ENCODE measurements around the gene TPP1.

TPP1 gene

DNA sequence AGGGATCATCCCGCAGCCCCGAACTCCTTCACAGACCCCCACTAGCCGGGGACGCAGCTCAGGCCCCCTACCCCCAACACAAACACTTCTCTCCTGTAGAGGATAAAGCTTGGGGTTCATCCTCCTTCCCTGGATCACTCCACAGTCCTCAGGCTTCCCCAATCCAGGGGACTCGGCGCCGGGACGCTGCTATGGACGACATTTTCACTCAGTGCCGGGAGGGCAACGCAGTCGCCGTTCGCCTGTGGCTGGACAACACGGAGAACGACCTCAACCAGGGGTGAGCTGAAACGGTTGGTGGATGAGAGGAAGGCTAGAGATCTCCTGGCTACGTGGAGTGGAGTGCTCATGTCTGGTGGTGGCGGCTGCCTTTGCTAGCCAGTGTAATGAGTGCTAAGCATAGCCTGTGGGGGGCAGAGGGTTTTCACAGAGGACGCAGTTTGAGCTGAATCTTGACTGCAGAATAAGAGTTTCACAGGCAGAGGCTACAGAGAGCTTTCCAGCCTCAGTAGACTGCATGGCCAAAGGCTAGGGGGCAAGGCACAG is 15.1 kb downstream of the TPP1 start:
- TF ChIP-seq, protein P1, sequence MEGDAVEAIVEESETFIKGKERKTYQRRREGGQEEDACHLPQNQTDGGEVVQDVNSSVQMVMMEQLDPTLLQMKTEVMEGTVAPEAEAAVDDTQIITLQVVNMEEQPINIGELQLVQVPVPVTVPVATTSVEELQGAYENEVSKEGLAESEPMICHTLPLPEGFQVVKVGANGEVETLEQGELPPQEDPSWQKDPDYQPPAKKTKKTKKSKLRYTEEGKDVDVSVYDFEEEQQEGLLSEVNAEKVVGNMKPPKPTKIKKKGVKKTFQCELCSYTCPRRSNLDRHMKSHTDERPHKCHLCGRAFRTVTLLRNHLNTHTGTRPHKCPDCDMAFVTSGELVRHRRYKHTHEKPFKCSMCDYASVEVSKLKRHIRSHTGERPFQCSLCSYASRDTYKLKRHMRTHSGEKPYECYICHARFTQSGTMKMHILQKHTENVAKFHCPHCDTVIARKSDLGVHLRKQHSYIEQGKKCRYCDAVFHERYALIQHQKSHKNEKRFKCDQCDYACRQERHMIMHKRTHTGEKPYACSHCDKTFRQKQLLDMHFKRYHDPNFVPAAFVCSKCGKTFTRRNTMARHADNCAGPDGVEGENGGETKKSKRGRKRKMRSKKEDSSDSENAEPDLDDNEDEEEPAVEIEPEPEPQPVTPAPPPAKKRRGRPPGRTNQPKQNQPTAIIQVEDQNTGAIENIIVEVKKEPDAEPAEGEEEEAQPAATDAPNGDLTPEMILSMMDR (conservative IDR thresholded peaks at IDR 0.05; ENCODE audit: low read depth), result no peak
- H3K27ac ChIP-seq, result peak overlapping the region; percentile 92
- POLR2A ChIA-PET (ENCODE audit: low non-redundant PET), result interaction anchor here (0.6 kb wide), 1 partner anchor 14 kb away, joined by 3 read pairs; no protein-coding TSS in a partner anchor
- CTCF ChIA-PET, result interaction anchor here (0.6 kb wide), 1 partner anchor 61 kb away, joined by 3 read pairs; no protein-coding TSS in a partner anchor
- DNase-seq (ENCODE audit: low spot score), result peak; percentile 53

DNA sequence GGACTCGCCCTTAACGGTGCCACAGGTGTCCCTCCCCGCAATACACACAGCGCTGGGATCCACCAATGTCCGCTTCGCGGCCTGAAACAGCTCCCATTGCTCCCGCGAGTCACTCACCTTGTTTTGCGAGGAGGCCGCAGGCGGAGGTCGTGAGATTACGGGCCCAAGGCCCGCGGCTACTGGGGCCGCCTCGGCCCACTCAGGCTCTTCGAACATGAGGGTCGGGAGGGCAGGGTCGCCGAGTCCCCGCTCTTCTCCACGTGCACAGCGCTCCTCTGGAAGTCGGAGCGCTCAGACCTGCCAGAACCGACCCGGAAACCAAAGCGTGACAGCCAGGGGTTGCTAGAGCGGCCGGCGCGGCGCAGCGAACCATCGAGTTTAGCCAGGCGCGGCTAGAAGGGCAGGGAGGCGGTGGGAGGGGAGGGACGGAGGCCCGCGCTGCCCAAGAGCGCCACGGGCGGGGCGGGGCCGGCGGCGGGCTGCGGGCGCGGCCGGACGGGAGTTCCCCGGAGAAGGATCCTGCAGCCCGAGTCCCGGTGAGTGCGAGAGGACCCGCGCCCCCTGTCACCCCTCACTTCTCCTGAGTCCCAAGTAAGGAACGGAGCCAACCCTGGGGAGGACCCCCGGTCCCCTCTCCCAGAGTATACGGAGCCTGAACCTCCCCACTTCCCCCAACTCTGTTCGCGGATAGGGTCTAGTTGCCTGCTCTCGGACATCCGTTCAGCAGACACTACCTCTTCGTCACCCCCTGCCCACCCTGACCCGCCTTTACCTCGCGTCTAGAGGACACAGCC is 15.7 kb downstream of the TPP1 start, which contains the start of the genes ILK and RRP8:
ILK (plus strand) TSS at position 488 of the 794 bp plus-strand sequence. CDS start 498 bp downstream, outside the sequence.
RRP8 (minus strand) TSS at position 330 of the 794 bp plus-strand sequence; CDS start at position 216, 114 bp downstream.
- POLR2A ChIA-PET (ENCODE audit: low non-redundant PET), result interaction anchor here (1.0 to 1.4 kb wide), 2 partner anchors 8 to 122 kb away, joined by 4 read pairs; partner anchors contain the start of genes ARFIP2, TAF10 and TIMM10B
- CTCF ChIA-PET, result interaction anchor here (0.6 kb wide), 1 partner anchor 61 kb away, joined by 3 read pairs; no protein-coding TSS in a partner anchor
- DNase-seq (ENCODE audit: low spot score), result peak; percentile 92
- TF ChIP-seq, protein P1 (conservative IDR thresholded peaks at IDR 0.05; ENCODE audit: low read depth), result no peak
- H3K27ac ChIP-seq, result peak within 1 kb of the TSS; percentile 92

DNA sequence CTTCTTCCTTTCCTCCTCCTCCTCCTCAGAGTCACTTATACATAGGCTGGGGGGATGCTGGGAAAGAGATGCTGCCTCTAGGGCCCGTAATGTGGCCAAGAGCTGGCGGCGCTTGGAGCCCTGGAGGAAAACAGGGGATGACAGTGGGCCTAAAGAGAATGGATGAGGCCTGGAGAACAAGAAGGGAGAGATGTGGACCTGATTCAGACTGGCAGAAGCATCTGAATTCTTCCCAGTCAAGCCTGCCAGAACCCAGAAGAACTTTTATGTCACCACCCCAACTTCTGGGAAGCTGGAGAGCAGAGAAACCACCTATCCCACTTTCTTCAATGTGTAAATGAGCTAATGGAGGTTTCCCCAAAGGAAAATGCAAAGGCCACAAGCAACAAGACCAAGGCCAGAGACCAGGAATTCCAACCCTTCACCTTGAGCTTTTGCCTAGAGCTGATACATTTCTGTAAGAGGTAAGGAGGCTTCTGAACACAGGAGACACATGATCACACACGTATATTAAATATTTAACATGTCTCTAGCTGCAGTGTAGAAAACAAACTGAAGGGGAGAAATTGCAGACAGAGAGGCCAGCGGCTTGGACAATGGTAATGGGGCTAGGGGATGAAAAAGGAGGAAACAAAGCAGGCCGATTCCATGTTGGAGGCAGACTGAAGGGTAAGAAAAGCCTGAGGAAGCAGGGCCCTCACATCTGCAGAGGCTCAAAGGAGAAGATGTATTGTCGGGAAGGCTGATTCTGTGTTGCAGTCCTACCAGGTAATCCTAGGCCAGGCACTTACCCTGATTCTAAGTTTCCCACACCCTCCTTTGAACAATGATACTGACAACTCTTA is 16.9 kb downstream of the TPP1 start:
- DNase-seq (ENCODE audit: low spot score), result no peak
- ChIA-PET CTCF (interaction anchor here (0.7 to 0.8 kb wide), 2 partner anchors 11 to 46 kb away, joined by 3 read pairs; no protein-coding TSS in a partner anchor), POLR2A (ENCODE audit: low non-redundant PET) (interaction anchor here (1.0 to 1.4 kb wide), 2 partner anchors 9 to 121 kb away, joined by 4 read pairs; partner anchors contain the start of genes ARFIP2, TAF10 and TIMM10B)
- TF ChIP-seq, protein P1 (conservative IDR thresholded peaks at IDR 0.05; ENCODE audit: low read depth), result no peak
- no peak overlapping the region for H3K27ac ChIP-seq

DNA sequence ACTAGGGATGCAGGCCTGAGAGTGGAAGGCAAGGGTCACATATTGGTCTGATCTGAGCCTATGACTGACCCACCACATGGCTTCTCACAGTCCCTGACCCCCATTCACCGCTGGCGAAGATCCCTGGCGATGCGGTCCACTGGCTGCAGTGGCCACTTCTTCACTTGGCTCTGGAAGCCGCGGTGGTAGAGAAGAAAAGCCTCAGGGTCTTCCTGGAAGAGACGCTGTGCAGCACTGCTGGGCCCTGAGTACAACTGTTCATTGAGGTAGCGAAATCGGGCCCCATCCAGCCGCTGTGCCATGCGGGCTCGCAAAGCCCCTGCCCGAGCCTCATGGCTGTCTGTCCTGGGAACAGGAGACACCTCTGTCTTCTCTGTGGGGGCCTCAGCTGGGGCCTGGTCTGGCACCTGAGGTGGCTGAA is 18.2 kb downstream of the TPP1 start:
- CTCF ChIA-PET, result no interaction called here
- TF ChIP-seq, protein P1 (conservative IDR thresholded peaks at IDR 0.05; ENCODE audit: low read depth), result no peak
- DNase-seq (ENCODE audit: low spot score), result no peak
- H3K27ac ChIP-seq, result no peak overlapping the region
- POLR2A ChIA-PET (ENCODE audit: low non-redundant PET), result no interaction called here

DNA sequence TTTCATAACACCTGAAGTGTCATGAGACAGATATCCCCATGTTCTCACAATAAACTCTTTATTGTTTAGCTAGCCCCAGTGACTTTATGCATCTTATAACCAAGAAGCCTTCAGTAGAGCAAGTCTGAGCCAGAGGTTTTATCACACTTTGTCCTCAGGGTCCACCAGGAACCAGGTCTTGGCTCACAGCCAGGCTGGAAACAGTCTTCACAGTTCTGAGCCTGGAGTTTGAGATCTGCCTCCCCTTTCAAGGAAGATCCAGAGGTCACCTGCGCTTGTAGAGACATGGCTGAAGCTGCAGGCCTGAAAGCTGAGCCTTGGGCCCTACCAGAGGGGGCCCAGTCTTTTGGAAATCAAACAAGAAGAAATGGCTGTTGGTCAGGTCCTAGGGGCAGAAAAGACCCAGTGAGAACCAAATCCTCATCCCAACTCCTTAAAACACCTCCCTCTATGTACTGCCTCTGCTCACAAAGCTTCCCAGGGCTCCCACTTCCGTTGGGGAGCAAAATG is 19.3 kb downstream of the TPP1 start:
- no peak overlapping the region for H3K27ac ChIP-seq
- CTCF ChIA-PET, result no interaction called here
- POLR2A ChIA-PET (ENCODE audit: low non-redundant PET), result no interaction called here
- no peak for DNase-seq (ENCODE audit: low spot score)
- TF ChIP-seq, protein P1 (conservative IDR thresholded peaks at IDR 0.05; ENCODE audit: low read depth), result no peak

All from RWPE1 (cell line).